Adrenal gland (tissue), 12 donors: Measurements from ENCODE around the gene GEMIN5. TPM values are rescaled to one million over a fixed set of nuclear protein-coding genes. Genes with fewer than 3 reads are reported as not detected.
A peak's percentile ranks its signal among the peaks of the same experiment; 100 is the strongest.

Source experiments
- DNase-seq, 7 donors: peaks; one replicate each; pipeline ENCODE4 v3.0.0-alpha.2; 2019 to 2020
- H3K27ac ChIP-seq, 5 donors: fragments of 200-600 bp; sonication (generic) in 4 of 5; 1 replicate in 3 of 5; 2 replicates in 2 of 5; pipeline versions ENCODE4 v1.5.1 to v1.8.0; 2016 to 2020; ENCODE audit warnings: mild to moderate bottlenecking in 1 of 5
- H3K27me3 ChIP-seq: fragments of 200-600 bp; 2 replicates; pipeline ENCODE4 v1.8.0; 2021
- H3K36me3 ChIP-seq, 2 donors: fragments of 200-600 bp; replicated peaks in 1 of 2; 1 replicate in 1 of 2; 2 replicates in 1 of 2; pipeline versions ENCODE4 v1.5.1 to v1.8.0; 2018 to 2022
- H3K4me1 ChIP-seq, 2 donors: fragments of 200-600 bp; replicated peaks in 1 of 2; 1 replicate in 1 of 2; 2 replicates in 1 of 2; pipeline versions ENCODE4 v1.5.1 to v1.8.0; 2018 to 2021
- H3K4me3 ChIP-seq, 4 donors: fragments of 200-600 bp; sonication (generic) in 3 of 4; one replicate each; pipeline ENCODE4 v1.5.1; 2016 to 2018
- H3K9me3 ChIP-seq, 3 donors: fragments of 200-600 bp; sonication (generic) in 1 of 3; replicated peaks in 1 of 3; 1 replicate in 2 of 3; 2 replicates in 1 of 3; pipeline versions ENCODE4 v1.5.1 to v1.8.0; 2016 to 2021
- CTCF ChIP-seq, 6 experiments: fragments of 450-650 bp in 4 of 6; fragments of 200-600 bp in 2 of 6; sonication (generic) in 1 of 6; IDR thresholded peaks; 1 replicate in 5 of 6; 2 replicates in 1 of 6; pipeline versions ENCODE4 v1.5.1 to v1.8.0; 2016 to 2021; ENCODE audit warnings: antibody characterized with exemption in 6 of 6, mild to moderate bottlenecking in 2 of 6, moderate library complexity in 1 of 6
- POLR2A ChIP-seq, 2 donors: fragments of 450-650 bp; IDR thresholded peaks; one replicate each; pipeline ENCODE4 v1.6.1; 2017; ENCODE audit warnings: antibody characterized with exemption in 2 of 2, mild to moderate bottlenecking in 2 of 2, moderate library complexity in 1 of 2
- WGBS, 4 donors: extraction: QIAGEN DNeasy Blood & Tissue Kit in 2 of 4; methylation state at CpG; one replicate each; pipeline versions ENCODE4 v1.1.5 to v1.1.7; 2013 to 2017; 5-methylcytosine and 5-hydroxymethylcytosine counted together
- intact Hi-C, 2 donors: fragments of 100-400 bp; cut with DNase I; formaldehyde crosslinking; loops; one replicate each; pipeline versions ENCODE4 v1.14.1 to v1.15.0; 2022 to 2023
- polyA plus RNA-seq, 3 donors: library from polyadenylated mRNA; stranded (reverse); fragments of 200-250 nt in 2 of 3; fragments of 350-450 nt in 1 of 3; fragmentation: Illumina TruSeq in 1 of 3; extraction: RNeasy Lipid Tissue Mini Kit (QIAGEN cat#74804) in 1 of 3; gene quantifications; one replicate each; pipeline ENCODE4 v1.2.3, GENCODE V29; 2013 to 2014
- total RNA-seq, 9 donors: library from RNA; depleted of rRNA in 4 of 9; stranded (reverse); fragments of >200 nt in 4 of 9; fragments of 120-200 nt in 1 of 9; fragmentation: NEBNext Ultra II Directional in 1 of 9; extraction: Animal tissue kit (Norgen Biotek cat#: 25700) in 1 of 9; gene quantifications; one replicate each; pipeline versions ENCODE4 v1.1.0 to v1.2.4, GENCODE V29; 2013 to 2023
- donor health status: healthy with polysubstance abuse.
- donor health status: Bipolar disorder and iron deficiency.
- donor health status: DM: yes; HTN: yes; CAD: no.
- donor health status: DM: no; HTN: no; CAD: no.
- donor health status: DM: no; HTN: no; CAD: no.
- donor health status: DM: yes; HTN: yes; CAD: no.

Gene GEMIN5
- total and polyA plus RNA-seq, 12 donors, result 3.2 to 19.2 (median 13.3) TPM

DNA sequence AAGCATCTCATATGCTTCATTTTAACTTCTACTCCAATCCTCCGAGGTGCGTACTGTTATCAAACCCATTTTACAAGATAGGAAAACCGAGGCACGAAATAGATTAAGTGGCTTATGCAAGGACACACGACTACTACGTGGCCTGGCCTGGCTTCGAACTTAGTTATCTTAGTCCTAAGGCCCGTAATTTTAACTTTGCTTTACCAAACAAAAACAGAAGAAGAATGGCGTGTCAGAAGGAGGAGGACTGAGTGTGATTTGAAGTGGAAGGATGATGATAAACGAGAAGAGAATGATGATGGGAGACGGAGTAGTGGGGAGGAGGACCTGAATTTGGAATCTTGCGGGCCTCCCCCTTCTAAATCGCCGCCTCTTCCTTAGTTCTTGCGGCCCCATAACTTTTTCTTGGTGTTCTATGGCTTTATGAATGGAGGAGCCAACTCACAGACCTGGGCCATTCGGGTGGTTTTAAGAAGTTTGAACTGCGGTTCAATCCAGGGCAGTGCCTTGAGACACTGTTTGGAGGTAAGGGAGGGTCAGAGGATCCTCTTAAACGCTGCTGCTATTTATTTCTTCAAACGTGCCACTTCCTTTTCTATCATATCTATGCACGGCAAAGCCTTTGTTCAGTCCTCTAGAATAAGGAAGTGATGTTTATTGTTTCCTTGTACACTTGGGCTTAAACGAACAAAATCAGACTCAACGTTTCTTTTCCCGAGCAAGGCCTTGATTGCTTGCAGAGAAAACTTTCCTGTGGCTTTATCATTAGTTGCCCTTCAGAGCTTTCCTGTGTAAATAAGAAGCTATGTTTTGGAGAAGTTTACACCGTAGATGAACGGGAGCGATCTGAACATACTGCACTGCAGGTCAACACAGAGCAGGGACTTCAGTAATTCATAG lies 78.8 kb downstream of the GEMIN5 start:
- peak overlapping the region in 3 of 4 donors; percentile 27 to 88 (median 81) for H3K4me3 ChIP-seq
- peaks cover 28 to 44% of the 10 kb centered on the region in 2 donors for H3K4me1 ChIP-seq
- peaks cover 0 to under 1% of the 10 kb centered on the region in 2 donors for H3K36me3 ChIP-seq
- intact Hi-C loops, result no loop called here
- peak overlapping the region; percentile 90 to 100 (median 99) for H3K27ac ChIP-seq
- no peaks in the 10 kb centered on the region for H3K9me3 ChIP-seq
- TF ChIP-seq POLR2A (IDR thresholded peaks at IDR 0.05), result peak in 1 of 2 donors; percentile 16
- TF ChIP-seq CTCF (IDR thresholded peaks at IDR 0.05), result no peak
- DNase-seq, result peak in 1 of 7 donors; percentile 52
- no peaks in the 10 kb centered on the region for H3K27me3 ChIP-seq
- 1% methylated on average over 26 of the region's 26 CpGs for WGBS, 4 donors

DNA sequence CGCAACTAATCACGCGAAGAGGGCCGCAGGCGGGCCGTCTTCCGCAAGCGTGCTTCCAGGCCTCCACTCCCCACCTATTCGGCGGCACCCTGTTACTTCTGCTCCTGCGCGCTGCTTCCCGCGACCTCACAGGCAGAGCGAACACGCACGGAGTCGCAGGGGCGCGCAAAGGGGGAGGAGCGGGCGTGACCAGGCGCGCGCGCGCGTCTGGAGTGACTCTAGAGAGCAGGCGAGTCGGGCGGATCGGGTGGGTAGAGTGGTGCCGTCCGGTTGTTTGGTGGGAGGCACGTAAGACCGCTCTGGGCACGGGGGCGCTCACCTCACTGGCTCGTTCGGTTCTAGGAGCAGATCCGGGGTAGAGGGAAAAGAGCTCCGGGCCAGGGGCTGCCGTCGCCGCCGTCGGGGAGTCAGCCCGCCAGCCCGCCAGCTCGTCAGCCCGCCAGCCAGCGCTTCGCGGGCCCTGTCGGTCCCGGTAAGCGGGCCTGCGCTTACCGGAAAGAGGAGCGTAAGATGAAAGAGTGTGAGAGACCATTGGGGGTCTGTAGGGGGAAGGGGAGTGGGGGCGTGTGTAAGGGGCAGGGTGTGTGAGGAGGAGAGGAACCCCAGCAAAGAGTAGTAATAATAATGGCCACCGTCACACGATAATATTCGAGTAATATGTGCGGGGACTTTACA lies 79.6 kb downstream of the GEMIN5 start, which contains the start of gene CNOT8:
TSS of gene CNOT8 (plus strand) at position 331 of the 675 bp plus-strand sequence. CDS start 4,652 bp downstream, outside the sequence.
- DNase-seq, result peak; percentile 97 to 99 (median 99)
- H3K36me3 ChIP-seq, result no peaks in the 10 kb centered on the region
- H3K27ac ChIP-seq, result peak within 1 kb of the TSS; percentile 90 to 100 (median 99)
- intact Hi-C loops, result no loop called here
- 0 to 1% (median 0%) methylated on average over 21 to 65 of the region's 65 CpGs for WGBS, 4 donors
- H3K9me3 ChIP-seq, result no peaks in the 10 kb centered on the region
- peaks cover 28 to 44% of the 10 kb centered on the region in 2 donors for H3K4me1 ChIP-seq
- H3K4me3 ChIP-seq, result peak within 1 kb of the TSS in 3 of 4 donors; percentile 27 to 88 (median 81)
- TF ChIP-seq POLR2A (IDR thresholded peaks at IDR 0.05) (peak; percentile 96 to 100), CTCF (IDR thresholded peaks at IDR 0.05) (no peak)
- H3K27me3 ChIP-seq, result no peaks in the 10 kb centered on the region

DNA sequence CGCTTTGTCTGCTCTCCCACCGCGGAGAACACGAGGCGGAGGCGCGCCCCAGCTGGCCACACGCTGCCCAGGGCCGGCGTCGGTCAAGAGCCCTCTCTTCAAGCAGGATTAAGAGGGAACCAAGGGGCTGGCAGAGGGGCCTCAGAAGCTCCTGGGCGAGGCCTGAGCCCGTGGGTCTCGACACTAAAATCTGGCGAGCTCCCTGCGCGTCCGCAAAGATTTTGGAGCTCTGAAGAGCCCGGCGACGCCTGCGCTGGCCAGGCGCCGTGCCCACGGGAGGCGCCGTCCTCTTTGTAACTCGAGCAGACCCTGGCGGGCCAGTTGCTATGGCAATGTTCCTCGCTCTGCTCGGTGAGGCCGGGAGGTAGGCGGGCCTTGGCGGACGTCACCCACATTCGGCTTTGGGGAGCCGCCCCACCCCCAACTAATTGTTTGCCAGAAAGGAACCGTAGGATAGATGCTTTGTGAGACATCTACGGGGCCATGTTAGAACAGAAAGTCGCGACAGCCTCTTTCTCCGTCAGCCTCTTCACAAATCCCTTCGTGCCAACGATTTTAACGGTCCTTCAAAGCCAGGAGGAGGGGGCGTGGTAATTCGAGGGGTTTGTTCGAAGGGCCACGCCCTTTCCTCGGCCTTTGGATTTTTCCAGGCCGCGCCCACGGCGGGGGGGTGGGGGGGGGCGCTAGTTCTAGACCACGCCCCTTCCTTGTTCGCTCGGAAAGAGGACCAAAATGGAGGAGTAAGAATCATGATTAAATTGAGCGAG lies 80.3 kb downstream of the GEMIN5 start:
- H3K27me3 ChIP-seq, result no peaks in the 10 kb centered on the region
- H3K36me3 ChIP-seq, result no peaks in the 10 kb centered on the region
- H3K27ac ChIP-seq, result peak overlapping the region; percentile 90 to 100 (median 99)
- 0% methylated on average over 10 to 59 of the region's 59 CpGs for WGBS, 4 donors
- H3K4me1 ChIP-seq, result peaks cover 28 to 43% of the 10 kb centered on the region in 2 donors
- peak overlapping the region; percentile 7 to 88 (median 52) for H3K4me3 ChIP-seq
- TF ChIP-seq CTCF (IDR thresholded peaks at IDR 0.05) (peak in 2 of 6 experiments; percentile 14 to 15), POLR2A (IDR thresholded peaks at IDR 0.05) (peak in 1 of 2 donors; percentile 87)
- DNase-seq, result peak; percentile 95 to 98 (median 98)
- H3K9me3 ChIP-seq, result no peaks in the 10 kb centered on the region
- intact Hi-C loops, result no loop called here
